ENCODE measurements around the gene SMAD3.

Gene SMAD3

DNA sequence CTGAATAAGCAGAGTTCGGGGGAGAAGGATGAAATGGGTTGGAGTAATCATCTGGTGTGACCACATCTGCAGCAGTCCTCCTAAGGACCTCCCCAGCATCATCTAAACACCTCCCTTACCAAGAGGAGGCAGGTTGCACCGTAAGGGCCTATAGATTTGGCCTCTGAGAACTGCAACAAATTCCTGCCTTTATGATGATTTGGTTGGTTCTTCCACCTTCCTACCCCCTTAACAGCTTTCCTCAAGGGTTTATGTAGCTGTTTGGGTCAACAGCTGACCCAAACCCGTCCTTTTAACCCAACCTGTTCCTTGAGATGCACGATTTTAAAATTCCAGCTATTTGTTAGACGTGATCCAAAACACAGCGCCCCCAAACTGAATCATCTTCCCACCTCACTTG is 130.8 kb downstream of the SMAD3 start:
- DNase-seq (ENCODE audit: low read depth, low spot score) = no peak

DNA sequence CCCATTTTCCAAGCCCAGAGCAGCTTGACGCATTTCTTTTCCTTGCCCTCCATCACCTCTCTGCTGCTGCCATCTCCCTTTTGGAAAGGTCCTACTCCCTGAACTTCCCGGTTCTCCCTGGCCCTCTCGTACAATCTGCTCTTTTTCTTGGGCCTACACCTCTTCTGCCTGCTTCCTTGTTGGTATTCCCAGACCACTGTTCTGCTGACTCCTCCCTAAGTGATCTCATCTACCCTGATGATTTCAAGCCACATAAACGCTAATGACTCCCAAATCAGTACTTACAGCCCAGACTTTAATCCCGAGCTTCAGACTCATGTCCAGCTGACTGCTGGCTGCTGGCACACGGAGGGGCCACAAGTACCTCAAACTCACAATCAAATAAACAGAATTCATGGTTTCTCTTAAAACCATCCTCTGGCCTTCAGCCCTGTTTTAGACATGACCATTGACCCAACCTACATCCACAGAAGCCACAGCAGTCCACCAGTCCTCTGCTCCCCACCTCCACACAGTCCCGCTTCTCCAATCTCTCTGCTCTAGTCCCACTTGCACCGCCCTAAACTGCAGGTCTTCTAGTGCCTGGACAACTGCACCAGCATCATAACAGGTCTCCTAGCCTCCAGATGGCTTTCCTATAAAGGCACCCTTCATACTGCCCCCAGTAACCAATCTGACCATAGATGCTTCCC is 131.4 kb downstream of the SMAD3 start:
- DNase-seq (ENCODE audit: low read depth, low spot score) = no peak

DNA sequence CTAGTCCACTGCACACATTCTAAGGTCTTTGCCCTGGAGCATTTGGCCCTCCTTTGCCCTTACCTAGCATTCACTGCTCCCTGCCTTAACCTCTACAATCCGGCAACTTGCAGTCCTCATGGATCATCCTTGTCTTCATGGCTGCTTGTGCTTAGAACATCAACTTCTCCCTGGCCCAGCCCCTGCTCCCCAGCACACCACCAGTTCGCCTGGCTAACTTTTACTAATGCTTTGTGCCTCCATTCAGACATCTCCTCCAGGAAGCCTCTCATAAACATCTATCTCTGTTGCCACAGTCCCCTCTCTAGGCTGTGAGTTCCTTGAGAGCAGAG is 131.9 kb downstream of the SMAD3 start:
- DNase-seq (ENCODE audit: low read depth, low spot score) = no peak

DNA sequence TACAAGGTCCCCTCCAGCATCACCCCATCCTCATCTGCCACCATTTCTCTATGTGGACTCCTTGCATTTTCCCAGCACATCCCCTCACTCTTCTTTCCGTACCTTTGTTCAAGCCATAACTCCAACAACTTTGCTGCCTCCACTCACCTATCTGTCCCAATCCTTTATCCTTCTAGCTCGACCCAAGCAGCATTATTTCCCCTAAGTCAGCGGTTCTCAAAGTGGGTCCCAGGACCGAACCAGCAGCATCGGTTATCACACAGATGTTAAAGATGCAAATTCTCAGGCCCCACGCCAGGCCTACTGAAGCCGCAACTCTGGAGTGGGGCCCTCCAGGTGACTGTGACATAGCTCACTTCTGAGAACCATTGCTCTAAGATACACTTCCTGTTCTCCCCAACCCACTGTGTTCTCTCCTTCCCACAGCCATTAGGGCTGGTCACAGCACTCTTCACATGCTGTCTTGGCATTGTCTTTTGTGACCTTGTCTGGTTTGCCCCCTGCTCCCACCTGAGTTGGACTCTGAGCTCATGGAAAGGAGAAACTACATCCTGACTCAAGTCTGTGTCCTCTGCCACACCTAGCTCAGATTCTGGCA is 132.9 kb downstream of the SMAD3 start:
- no peak for DNase-seq (ENCODE audit: low read depth, low spot score)

DNA sequence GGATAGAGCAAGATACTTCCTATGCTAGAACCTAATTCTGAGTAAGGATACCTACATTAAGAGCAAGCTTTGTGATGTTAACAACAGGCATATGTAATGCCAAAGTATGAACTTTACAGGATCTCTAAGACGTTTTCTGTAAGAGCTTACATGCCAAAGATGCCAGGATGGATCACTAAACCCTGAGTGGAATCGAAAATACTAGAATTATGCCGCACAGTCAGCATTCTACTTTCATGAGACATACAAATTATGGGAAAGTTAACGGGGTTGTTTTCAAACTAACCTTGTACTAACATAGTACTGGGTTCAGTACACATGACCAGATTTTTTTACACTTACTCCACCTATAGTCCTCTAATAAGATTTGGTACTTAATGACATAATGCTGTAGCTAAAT is 134.0 kb downstream of the SMAD3 start:
- no peak for DNase-seq (ENCODE audit: low read depth, low spot score)

DNA sequence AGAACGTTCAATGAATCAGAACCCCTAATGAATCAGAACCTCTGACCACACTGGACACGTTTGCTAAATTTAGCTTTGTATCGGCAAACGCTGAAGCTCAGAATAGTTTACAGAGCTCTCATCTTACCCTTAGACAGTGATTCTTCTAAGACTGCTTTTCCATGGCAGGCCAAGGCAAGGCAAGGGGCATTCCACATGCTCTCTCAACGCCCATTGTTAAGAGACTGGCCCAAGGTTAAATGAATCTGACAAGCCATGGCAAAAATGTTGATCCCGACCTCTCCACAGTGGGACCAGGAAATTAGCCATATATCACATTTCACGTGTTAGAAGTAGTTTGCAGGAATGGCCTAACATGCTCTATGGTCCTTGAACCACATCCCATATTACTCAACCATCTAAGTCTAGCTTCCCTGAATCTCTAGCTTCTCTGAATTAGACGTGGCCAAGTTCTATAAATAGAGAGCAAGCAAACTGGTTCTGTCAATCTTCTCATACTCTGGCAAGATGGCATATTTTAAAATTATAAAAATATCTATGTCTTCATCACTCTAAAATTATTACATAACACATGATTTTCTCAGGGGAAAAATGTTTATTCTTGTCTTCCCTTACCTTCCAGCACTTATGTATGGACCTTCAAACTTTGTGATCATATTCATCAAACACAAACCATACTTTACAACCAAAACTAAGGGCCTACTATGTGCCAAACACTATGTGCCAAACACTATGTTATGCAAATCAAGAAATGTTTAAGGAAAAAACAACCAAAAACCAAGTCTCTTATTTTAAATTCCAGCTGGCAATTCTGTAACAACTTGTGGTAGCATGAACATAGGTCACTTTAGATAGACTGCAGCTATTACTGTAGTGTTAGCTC is 134.7 kb downstream of the SMAD3 start:
- DNase-seq (ENCODE audit: low read depth, low spot score) = no peak

DNA sequence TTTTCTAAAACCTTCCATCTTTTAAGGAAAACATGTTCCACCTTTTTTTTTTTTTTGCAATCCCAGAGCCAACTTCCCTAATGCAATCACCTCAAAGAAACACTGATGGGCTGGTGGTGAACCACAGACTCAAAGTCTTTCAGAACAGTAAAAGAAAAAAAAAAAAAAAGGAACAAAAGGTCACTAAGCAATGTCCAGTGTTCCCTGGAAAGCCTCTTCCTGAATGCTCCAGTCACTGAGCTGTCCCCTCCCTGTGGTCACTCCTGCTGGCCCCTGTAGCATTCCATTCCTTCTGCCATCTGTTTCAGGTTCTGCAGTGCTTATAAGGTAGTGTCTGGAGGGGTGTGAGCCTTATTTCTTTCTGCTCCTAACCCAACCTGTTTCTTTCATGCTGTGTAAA is 135.7 kb downstream of the SMAD3 start:
- DNase-seq (ENCODE audit: low read depth, low spot score) = no peak

DNA sequence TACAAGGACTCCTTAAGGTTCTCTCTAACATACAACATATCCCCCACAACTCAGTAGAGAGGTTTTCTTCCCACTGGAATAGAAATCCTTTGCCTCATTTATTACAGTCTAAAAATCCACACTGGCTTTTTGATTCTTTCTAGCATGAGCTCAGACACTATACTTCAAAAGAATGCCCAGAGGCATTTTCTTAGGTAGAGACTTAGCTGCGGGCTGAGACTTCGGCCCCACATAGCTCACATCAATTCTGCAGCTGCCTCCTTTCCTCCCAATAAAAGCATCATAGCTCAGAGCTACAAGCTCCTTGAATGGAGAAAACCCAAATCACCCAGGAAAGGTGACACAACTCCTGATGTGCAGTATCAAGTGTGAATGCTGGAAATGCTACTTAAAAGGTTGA is 136.7 kb downstream of the SMAD3 start:
- DNase-seq (ENCODE audit: low read depth, low spot score) = no peak

DNA sequence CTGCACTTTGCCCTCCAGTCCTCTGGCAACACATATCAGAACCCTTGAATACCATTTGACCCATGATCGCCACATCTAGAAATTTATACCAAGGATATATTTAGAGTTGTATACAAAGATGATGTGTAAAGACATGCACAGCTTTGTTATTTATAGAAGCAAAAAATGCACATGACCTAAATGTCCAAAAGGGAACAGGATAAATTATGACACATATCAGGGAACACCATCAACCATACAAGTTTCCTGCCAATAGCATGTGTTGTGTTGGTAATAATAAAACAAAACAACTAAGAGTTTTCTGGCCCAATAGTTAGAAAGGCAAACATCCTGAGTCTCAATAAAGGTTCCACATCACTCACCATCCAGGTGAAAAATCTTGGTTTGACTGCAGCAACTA is 137.6 kb downstream of the SMAD3 start:
- no peak for DNase-seq (ENCODE audit: low read depth, low spot score)

DNA sequence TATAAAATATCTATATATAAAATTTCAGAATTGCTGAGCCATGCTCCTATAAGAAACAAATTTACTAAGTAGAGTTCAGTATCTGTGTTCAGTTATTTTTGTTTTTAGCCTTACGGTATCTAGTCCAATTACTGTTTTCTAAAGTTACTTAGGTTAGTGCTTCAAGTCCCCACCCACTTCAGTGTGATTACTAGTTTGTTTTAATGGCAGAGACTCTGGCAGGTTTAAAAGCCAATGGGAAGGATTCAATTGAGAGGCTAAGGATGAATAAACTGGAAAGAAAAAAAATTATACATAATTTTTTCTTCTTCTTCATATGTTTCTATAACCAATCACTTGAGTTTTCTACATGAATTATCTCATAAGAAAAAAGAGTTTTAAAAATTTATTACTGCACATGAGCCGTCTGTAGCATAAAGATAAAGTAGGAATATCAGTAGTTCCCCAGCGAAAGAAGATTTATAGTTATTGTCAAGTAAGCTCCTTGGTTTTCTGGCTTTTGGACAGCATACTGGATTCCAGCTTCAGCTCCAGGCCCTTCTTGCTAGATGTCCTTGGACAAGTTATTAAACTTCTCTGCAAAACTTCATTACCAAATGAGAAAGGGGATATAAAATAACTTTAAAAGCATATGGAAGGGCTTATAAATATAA is 142.3 kb downstream of the SMAD3 start:
- no peak for DNase-seq (ENCODE audit: low read depth, low spot score)

DNA sequence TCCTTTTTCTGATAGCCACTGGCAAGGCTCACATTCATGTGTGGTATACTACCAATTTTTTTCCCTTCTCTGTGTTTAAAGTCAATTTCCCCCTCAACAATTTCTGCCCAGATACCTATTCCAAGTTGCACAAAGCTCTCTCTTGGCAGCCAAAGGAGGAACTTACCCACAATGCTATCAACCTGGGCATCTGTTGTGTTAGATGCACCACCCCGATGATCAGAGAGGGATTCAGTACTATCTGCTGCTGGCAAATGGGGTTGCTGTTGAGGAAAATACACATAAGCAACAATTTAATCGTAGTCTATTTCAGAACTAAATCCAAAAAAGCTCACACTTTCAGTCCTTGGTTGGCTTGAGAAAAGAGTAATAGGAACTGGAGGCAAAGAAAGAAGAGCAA is 143.0 kb downstream of the SMAD3 start:
- no peak for DNase-seq (ENCODE audit: low read depth, low spot score)

DNA sequence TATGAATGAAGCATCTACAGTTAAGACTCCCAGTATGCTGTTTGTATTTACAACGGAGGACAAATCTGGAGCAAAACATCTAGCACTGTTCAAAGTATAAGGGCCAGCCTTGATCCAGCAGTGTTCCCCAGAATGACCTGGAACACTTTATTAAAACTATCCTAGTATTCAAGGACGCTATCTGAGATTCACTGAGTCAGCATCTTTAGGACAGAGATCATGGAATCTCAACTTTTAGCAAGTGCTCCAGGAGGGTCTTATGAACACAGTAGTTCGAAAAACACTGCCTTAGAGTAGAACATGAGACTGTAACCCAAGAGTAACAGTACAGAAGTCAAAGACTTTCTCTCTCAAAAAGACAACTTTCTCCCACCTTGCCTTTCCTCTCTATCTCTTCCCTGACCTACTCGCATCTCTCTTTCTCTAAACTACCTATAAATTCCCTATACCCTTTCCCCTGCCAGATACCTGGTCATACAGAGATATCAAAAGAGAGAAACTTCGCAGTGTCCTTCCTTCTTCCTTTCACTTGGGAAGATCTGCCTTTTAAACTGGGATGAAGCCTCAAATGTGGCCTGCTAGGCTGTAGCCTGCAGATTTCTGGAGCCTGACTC is 145.3 kb downstream of the SMAD3 start:
- DNase-seq (ENCODE audit: low read depth, low spot score) = no peak

DNA sequence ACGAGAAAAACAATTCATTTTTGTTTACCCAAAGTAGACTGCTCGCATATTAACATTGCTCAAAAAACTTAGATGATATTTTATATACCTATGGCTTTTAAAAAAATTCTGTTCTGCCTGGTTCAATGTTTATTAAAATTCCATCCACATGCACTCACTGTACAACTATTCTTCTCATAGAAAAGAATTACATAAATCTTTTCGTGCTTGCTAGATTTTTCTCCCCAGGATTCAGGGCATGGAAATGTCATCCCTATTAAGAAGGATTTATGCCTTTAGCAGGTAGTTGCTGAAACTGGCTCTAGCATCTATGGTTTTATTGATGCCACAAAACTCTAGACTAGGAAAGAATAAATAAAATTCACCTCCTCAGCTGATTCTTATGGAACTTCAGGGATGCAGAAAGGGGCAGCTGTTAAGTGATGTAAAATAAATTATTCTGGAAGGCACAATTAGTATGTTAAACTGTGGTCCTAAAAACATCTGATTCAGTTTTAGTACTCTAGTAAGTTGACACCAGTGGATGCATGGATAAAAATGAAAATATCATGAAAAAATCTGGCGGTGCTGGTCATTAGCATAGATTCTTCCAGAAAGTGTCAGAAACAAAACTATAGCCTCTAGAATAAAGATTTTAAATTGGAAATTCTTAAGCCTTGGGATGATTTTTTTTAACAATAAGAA is 147.4 kb downstream of the SMAD3 start:
- no peak for DNase-seq (ENCODE audit: low read depth, low spot score)

DNA sequence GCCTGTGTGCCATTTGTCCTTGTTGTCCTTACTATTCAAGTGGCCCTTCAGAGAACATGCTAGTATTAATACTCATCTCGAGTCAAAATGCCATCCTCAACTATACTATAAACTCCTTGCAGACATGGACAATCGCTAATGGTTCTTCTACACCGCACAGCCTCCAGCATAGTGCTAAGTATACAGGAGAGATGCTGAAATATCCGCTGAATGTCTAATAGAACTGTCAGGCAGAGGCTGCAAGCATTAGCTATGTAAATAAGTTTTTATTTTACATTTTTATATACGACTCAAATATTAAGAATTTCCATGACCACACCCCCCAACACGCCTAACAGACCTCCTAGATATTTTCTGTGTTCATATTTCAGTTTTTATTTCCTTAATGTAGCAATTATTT is 149.7 kb downstream of the SMAD3 start:
- no peak for DNase-seq (ENCODE audit: low read depth, low spot score)

DNA sequence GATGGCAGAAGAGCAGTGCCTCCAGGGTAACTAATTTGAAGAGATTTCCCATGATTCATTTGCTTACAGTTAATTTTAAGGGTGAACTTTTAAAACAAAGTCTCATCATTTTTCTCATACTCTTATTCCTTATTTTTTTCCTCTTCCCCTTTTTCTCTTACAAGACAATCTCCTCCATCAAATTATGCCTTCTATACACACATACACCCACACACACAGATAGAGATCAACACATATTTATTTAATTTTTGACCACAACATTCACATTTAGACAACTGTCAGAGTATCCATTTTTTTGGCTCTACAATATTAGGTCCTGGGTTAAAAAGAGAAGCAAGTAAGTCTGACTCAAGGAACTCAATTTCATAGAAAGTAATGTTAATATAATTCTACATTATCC is 151.5 kb downstream of the SMAD3 start:
- DNase-seq (ENCODE audit: low read depth, low spot score) = no peak

DNA sequence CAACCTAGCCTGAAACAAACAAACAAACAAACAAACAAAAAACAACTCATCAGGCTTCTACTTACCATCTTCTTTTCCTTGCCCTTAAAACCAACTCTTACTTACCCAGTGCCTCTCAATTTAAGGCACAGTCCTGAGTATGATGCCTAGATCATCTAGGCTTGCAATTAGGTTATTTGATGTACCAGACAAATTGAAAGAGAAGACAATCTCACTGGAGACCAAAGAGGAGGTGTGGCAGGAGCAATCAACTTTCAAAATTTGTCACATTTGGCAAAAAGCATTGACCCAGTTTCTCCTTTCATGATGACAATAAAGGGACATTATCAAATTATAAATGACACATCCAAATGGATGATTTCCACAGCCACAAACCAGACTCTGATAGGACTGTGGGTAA is 153.0 kb downstream of the SMAD3 start:
- DNase-seq (ENCODE audit: low read depth, low spot score) = no peak

DNA sequence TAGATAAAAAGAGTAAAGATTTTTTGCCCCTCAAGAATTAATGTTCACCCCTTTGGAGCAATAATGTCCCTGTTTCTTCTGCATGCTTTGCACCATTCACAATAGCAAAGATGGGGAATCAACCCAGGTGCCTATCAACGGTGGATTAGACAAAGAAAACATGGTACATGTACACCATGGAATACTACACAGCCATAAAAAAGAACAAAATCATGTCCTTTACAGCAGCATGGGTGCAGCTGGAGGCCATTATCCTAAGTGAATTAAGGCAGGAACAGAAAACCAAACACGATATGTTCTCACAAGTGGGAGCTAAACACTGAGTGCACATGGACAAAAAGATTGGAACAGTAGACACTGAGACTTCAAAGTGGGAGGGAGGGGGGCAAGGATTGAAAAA is 153.9 kb downstream of the SMAD3 start:
- DNase-seq (ENCODE audit: low read depth, low spot score) = no peak

DNA sequence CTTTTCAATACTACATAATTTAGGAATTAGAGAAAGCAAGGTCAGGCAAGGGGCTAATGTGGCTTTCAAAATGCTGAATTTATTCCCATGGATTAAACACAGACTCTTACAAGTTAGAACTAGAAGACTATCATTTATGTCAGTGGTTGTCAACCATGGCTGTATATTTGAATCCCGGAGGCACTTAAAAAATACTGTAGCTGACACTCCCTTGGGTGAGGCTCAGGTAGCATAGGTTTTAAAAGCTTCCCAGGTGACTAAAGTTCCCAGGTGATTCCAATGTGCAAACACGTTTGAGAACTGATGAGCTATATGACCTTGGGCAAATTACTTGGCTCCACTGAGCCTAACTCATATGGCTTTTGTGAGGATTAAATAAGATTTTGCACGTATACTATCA is 159.5 kb downstream of the SMAD3 start:
- no peak for DNase-seq (ENCODE audit: low read depth, low spot score)

DNA sequence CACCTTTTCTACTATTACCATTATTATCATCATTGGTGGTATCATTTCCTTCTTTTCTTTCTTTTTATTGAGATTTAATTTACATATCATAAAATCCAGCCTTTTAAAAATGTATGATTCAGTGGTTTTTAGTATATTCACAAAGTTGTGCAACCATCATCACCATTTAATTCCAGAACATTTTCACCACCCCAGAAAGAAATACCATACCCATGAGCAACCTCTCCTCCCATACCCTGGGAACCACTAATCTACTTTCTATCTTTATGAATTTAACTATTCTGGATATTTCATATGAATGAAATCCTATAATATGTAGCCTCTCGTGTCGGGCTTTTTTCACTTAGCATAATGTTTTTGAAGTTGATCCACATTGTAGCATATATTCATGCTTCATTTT is 159.9 kb downstream of the SMAD3 start:
- no peak for DNase-seq (ENCODE audit: low read depth, low spot score)

DNA sequence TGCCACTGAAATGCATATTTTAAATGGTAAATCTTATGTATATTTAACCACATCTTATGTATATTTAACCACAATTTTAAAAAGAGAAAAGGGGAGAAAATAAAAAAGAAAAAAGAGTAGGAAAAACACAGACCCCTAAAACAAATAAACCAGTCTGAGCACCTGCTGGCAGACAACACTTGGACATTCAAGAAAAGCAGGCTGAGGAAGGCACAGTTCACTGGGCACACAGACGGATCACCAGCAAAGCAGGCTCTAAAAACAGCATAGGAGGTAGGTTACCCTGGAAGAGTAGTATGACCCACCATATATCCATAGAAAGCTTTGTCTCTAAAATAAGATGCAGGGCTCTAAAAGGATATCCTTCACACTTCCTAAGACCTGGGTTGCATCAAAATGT is 162.0 kb downstream of the SMAD3 start:
- no peak for DNase-seq (ENCODE audit: low read depth, low spot score)

DNA sequence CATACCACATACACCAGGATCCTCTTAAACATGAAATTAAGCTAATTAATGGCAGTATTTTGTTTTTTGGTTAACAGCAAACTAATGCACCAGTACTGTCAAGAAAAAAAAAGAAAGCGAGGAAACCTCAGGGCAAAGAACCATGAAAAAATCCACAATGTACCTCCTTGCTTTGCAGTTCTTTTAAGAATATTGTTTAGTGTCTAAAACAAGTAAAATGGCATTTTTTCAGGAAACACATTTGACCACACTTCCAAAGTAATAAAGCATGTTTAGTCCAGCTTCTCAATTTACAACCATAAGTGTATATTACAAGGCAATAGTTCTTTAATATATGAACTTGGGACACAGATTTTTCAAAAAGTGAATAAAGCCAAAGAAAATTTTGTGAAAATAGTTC is 162.4 kb downstream of the SMAD3 start:
- no peak for DNase-seq (ENCODE audit: low read depth, low spot score)

DNA sequence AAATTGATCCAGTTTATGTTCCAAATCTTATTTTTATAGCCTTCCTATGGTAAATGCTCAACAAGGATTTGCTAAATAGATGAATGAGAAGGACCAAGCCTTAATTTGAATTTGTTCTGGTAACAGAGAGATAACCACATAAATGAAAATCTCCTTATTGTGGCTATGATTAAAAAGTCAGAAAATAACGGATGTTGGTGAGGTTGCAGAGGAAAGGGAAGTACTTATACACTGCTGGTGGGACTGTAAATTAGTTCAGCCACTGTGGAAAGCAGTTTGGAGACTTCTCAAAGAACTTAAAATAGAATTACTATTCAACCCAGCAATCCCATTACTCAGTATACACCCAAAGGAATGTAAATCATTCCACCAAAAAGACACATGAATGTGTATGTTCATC is 162.9 kb downstream of the SMAD3 start:
- no peak for DNase-seq (ENCODE audit: low read depth, low spot score)
